CD14-positive monocyte (primary cell): Measurements from ENCODE around the gene DLGAP4. TPM values are rescaled to one million over a fixed set of nuclear protein-coding genes. Genes with fewer than 3 reads are reported as not detected.

Experiments
- DNase-seq, 3 donors: peaks; one replicate each; pipeline ENCODE4 v3.0.0-alpha.2; 2011 to 2022
- H2AFZ ChIP-seq: 2 replicates; pipeline ENCODE4 v1.6.0; 2012; ENCODE audit warnings: mild to moderate bottlenecking, low read depth, low read length, inconsistent platforms; ENCODE audit not compliant: insufficient read depth, poor library complexity, severe bottlenecking
- H3K27ac ChIP-seq, 2 donors: 1 replicate in 1 of 2; 2 replicates in 1 of 2; pipeline ENCODE4 v1.5.1; 2012 to 2013; ENCODE audit warnings: low read length in 2 of 2, control low read depth in 1 of 2, inconsistent platforms in 1 of 2, low read depth in 1 of 2, mild to moderate bottlenecking in 1 of 2
- H3K27me3 ChIP-seq, 2 donors: one replicate each; pipeline versions ENCODE4 v1.6.0 to v1.6.1; 2011 to 2013; ENCODE audit warnings: low read length in 2 of 2; ENCODE audit not compliant: control insufficient read depth in 2 of 2, insufficient read depth in 2 of 2
- H3K36me3 ChIP-seq, 2 donors: replicated peaks in 1 of 2; 1 replicate in 1 of 2; 2 replicates in 1 of 2; pipeline versions ENCODE4 v1.5.1 to v1.6.1; 2012 to 2013; ENCODE audit warnings: low read length in 2 of 2, control low read depth in 1 of 2, inconsistent platforms in 1 of 2, mild to moderate bottlenecking in 1 of 2; ENCODE audit not compliant: insufficient read depth in 2 of 2, control insufficient read depth in 1 of 2
- H3K4me1 ChIP-seq, 2 donors: 1 replicate in 1 of 2; 2 replicates in 1 of 2; pipeline versions ENCODE4 v1.5.1 to v1.6.1; 2012 to 2013; ENCODE audit warnings: low read length in 2 of 2, control low read depth in 1 of 2, inconsistent platforms in 1 of 2, mild to moderate bottlenecking in 1 of 2, moderate library complexity in 1 of 2; ENCODE audit not compliant: insufficient read depth in 2 of 2, control insufficient read depth in 1 of 2
- H3K4me2 ChIP-seq: replicated peaks from 2 replicates; pipeline ENCODE3; 2012; ENCODE audit warnings: low read length, moderate library complexity, mild to moderate bottlenecking; ENCODE audit not compliant: poor library complexity, severe bottlenecking; ENCODE audit errors: extremely low read depth
- H3K4me3 ChIP-seq, 3 experiments: fragments of 200-600 bp in 1 of 3; sonication (generic) in 1 of 3; replicated peaks in 1 of 3; 1 replicate in 2 of 3; 2 replicates in 1 of 3; pipeline ENCODE4 v1.5.1; 2011 to 2013; ENCODE audit warnings: low read length in 3 of 3, mild to moderate bottlenecking in 3 of 3, control low read depth in 2 of 3, low read depth in 2 of 3, inconsistent platforms in 1 of 3, moderate library complexity in 1 of 3
- H3K79me2 ChIP-seq: 2 replicates; pipeline ENCODE4 v1.6.0; 2012; ENCODE audit warnings: mild to moderate bottlenecking, control low read depth, inconsistent platforms, low read length, moderate library complexity; ENCODE audit not compliant: insufficient read depth
- H3K9ac ChIP-seq: 2 replicates; pipeline ENCODE4 v1.6.0; 2017; ENCODE audit warnings: low read length, mild to moderate bottlenecking; ENCODE audit not compliant: insufficient read depth, poor library complexity, severe bottlenecking
- H3K9me3 ChIP-seq, 2 donors: replicated peaks in 1 of 2; 1 replicate in 1 of 2; 2 replicates in 1 of 2; pipeline versions ENCODE4 v1.5.1 to v1.6.1; 2012 to 2013; ENCODE audit warnings: low read length in 2 of 2, control low read depth in 1 of 2; ENCODE audit not compliant: control insufficient read depth in 1 of 2, insufficient read depth in 1 of 2
- H4K20me1 ChIP-seq: 2 replicates; pipeline ENCODE4 v1.6.0; 2012; ENCODE audit warnings: mild to moderate bottlenecking, low read length, control low read depth, moderate library complexity; ENCODE audit not compliant: insufficient read depth
- H3K27ac Mint-ChIP-seq, 7 donors: one replicate each; pipeline ENCODE4 v1.8.0; 2020; ENCODE audit warnings: mild to moderate bottlenecking in 7 of 7, mixed read lengths in 7 of 7, moderate library complexity in 6 of 7, inconsistent platforms in 2 of 7
- H3K27me3 Mint-ChIP-seq, 3 donors: one replicate each; pipeline ENCODE4 v1.8.0; 2021 to 2022; ENCODE audit warnings: low read depth in 3 of 3, mild to moderate bottlenecking in 3 of 3, mixed read lengths in 3 of 3, moderate library complexity in 3 of 3, inconsistent platforms in 1 of 3
- H3K36me3 Mint-ChIP-seq, 2 donors: one replicate each; pipeline ENCODE4 v1.8.0; 2020; ENCODE audit warnings: mixed read lengths in 2 of 2, inconsistent platforms in 1 of 2, mild to moderate bottlenecking in 1 of 2
- H3K4me1 Mint-ChIP-seq: one replicate; pipeline ENCODE4 v1.8.0; 2020; ENCODE audit warnings: mild to moderate bottlenecking, mixed read lengths
- H3K4me3 Mint-ChIP-seq, 2 donors: one replicate each; pipeline ENCODE4 v1.8.0; 2020; ENCODE audit warnings: mild to moderate bottlenecking in 2 of 2, mixed read lengths in 2 of 2, moderate library complexity in 1 of 2
- H3K9me3 Mint-ChIP-seq, 7 donors: one replicate each; pipeline ENCODE4 v1.8.0; 2020 to 2022; ENCODE audit warnings: mixed read lengths in 7 of 7, mild to moderate bottlenecking in 6 of 7, moderate library complexity in 6 of 7, inconsistent platforms in 2 of 7
- CTCF ChIP-seq: fragments of 200-600 bp; IDR thresholded peaks from one replicate; pipeline ENCODE4 v1.8.0; 2022; ENCODE audit warnings: antibody characterized with exemption, mild to moderate bottlenecking
- WGBS: methylation state at CpG from one replicate; pipeline ENCODE4 v1.1.5; 2013; ENCODE audit warnings: missing lambda C conversion rate; ENCODE audit not compliant: insufficient coverage; 5-methylcytosine and 5-hydroxymethylcytosine counted together
- intact Hi-C, 2 donors: fragments of 100-400 bp; cut with micrococcal nuclease; formaldehyde crosslinking; loops; one replicate each; pipeline versions ENCODE4 v1.15.0 to v1.15.1; 2023
- polyA plus RNA-seq, 3 donors: library from polyadenylated mRNA; depleted of rRNA in 1 of 3; unstranded in 2 of 3; stranded (reverse) in 1 of 3; fragments of 300-500 nt in 2 of 3; fragments of >200 nt in 1 of 3; fragmentation: Illumina TruSeq in 2 of 3; gene quantifications; 1 replicate in 2 of 3; 2 replicates in 1 of 3; pipeline ENCODE4 v1.2.3, GENCODE V29; 2012 to 2021

Gene DLGAP4
- polyA plus RNA-seq, 3 donors = 9.9 to 52.7 (median 17.6) TPM

GRCh38 chr20:36431604-36432003 lies 125.5 kb downstream of the DLGAP4 start:
- Histone ChIP-seq H3K79me2 (no peaks in the 10 kb centered on the region), H3K9me3 (no peaks in the 10 kb centered on the region), H3K27me3 (peaks cover 0 to 4% of the 10 kb centered on the region in 2 donors), H3K9ac (no peak overlapping the region), H3K36me3 (no peaks in the 10 kb centered on the region), H2AFZ (no peak overlapping the region), H4K20me1 (no peaks in the 10 kb centered on the region), H3K4me3 (no peak overlapping the region), H3K4me2 (no peak overlapping the region), H3K4me1 (peaks cover 0 to 10% of the 10 kb centered on the region in 2 donors), H3K27ac (no peak overlapping the region)
- H3K36me3 Mint-ChIP-seq = no peaks in the 10 kb centered on the region
- H3K9me3 Mint-ChIP-seq = peaks cover 0 to 2% (median 0%) of the 10 kb centered on the region in 7 donors
- no peak for TF ChIP-seq CTCF
- H3K4me3 Mint-ChIP-seq = no peak overlapping the region
- peaks cover 9 to 15% (median 11%) of the 10 kb centered on the region in 3 donors for H3K27me3 Mint-ChIP-seq
- intact Hi-C loops = no loop called here
- WGBS = 96% methylated on average over 24 of the region's 24 CpGs
- no peak overlapping the region for H3K27ac Mint-ChIP-seq
- peaks cover 6% of the 10 kb centered on the region for H3K4me1 Mint-ChIP-seq
- DNase-seq = no peak

GRCh38 chr20:36432096-36432495 lies 126.0 kb downstream of the DLGAP4 start:
- no peak for TF ChIP-seq CTCF
- H3K4me1 ChIP-seq = peaks cover 0 to 10% of the 10 kb centered on the region in 2 donors
- Mint-ChIP-seq H3K36me3 (no peaks in the 10 kb centered on the region), H3K27me3 (peaks cover 10 to 16% (median 13%) of the 10 kb centered on the region in 3 donors), H3K9me3 (peaks cover 0 to 3% (median 0%) of the 10 kb centered on the region in 7 donors), H3K27ac (no peak overlapping the region), H3K4me1 (peaks cover 6% of the 10 kb centered on the region), H3K4me3 (no peak overlapping the region)
- no peak overlapping the region for H3K27ac ChIP-seq
- H3K27me3 ChIP-seq = peaks cover 0 to 4% of the 10 kb centered on the region in 2 donors
- 97% methylated on average over 23 of the region's 23 CpGs for WGBS
- no peak overlapping the region for H2AFZ ChIP-seq
- H3K36me3 ChIP-seq = no peaks in the 10 kb centered on the region
- H3K9ac ChIP-seq = no peak overlapping the region
- no peak overlapping the region for H3K4me2 ChIP-seq
- H4K20me1 ChIP-seq = no peaks in the 10 kb centered on the region
- H3K4me3 ChIP-seq = no peak overlapping the region
- no peaks in the 10 kb centered on the region for H3K79me2 ChIP-seq
- intact Hi-C loops = no loop called here
- H3K9me3 ChIP-seq = no peaks in the 10 kb centered on the region
- DNase-seq = no peak
